ENCODE data around the gene CCDC134. TPM values are rescaled to one million over a fixed set of nuclear protein-coding genes. Genes with fewer than 3 reads are reported as not detected.

CCDC134 gene
- total and polyA plus RNA-seq, 9 of the 15 experiments (the other 6 are each of a cell fraction or from before 2014, with no cell fraction given): 0.56 to 11.9 (median 5.3) TPM

GRCh38 chr22:41832553-41833368, 32.3 kb downstream of the CCDC134 start, which contains the start of gene SREBF2 (continued):
- no peak for TF ChIP-seq ZNF277 (CRISPR knock-in tag; IDR thresholded peaks at IDR 0.05; ENCODE audit: borderline replicate concordance)
- peak; percentile 58; the same call in 1 of the 2 replicates for TF ChIP-seq ZBTB2 (IDR thresholded peaks at IDR 0.05)
- peak in 1 of 2 experiments; percentile 34 for TF ChIP-seq E2F6 (IDR thresholded peaks at IDR 0.05; ENCODE audit: borderline replicate concordance in 1 of 2, extremely low read depth in 1 of 2, insufficient read depth in 1 of 2, insufficient read length in 1 of 2, low read depth in 1 of 2, low read length in 1 of 2, poor library complexity in 1 of 2, severe bottlenecking in 1 of 2)
- peak; percentile 43; the same call in 1 of the 2 replicates for TF ChIP-seq AFF4 (CRISPR knock-in tag; IDR thresholded peaks at IDR 0.05)
- peak; percentile 78 for TF ChIP-seq EGR1 (conservative IDR thresholded peaks at IDR 0.05)
- TF ChIP-seq GMEB1 (CRISPR knock-in tag; IDR thresholded peaks at IDR 0.05): peak; percentile 60
- TF ChIP-seq E2F3 (CRISPR knock-in tag; IDR thresholded peaks at IDR 0.05): 0 out of 2 replicates have a peak, but pooled peaks have one; percentile 46
- TF ChIP-seq ZNF175 (CRISPR knock-in tag; IDR thresholded peaks at IDR 0.05; ENCODE audit: low read depth): peak; percentile 76; the same call in 1 of the 2 replicates
- TF ChIP-seq PKNOX1 (IDR thresholded peaks at IDR 0.05): peak; percentile 44; the same call in 1 of the 2 replicates
- TF ChIP-seq HMGN3 (IDR thresholded peaks at IDR 0.05; ENCODE audit: borderline replicate concordance, extremely low read depth, insufficient read length, low read depth, low read length): peak; percentile 81
- TF ChIP-seq ATF2 (CRISPR knock-in tag; IDR thresholded peaks at IDR 0.05): peak; percentile 93

Measured in K562 (cell line).